HG03064 (cell line): ENCODE measurements around the gene WWTR1.

ENCODE experiments used
- ATAC-seq: cut with Tn5 transposase; IDR thresholded peaks from one replicate; pipeline ENCODE4 v1.9.1; 2021; ENCODE audit warnings: low read depth; ENCODE audit not compliant: unreplicated experiment

Gene WWTR1

DNA sequence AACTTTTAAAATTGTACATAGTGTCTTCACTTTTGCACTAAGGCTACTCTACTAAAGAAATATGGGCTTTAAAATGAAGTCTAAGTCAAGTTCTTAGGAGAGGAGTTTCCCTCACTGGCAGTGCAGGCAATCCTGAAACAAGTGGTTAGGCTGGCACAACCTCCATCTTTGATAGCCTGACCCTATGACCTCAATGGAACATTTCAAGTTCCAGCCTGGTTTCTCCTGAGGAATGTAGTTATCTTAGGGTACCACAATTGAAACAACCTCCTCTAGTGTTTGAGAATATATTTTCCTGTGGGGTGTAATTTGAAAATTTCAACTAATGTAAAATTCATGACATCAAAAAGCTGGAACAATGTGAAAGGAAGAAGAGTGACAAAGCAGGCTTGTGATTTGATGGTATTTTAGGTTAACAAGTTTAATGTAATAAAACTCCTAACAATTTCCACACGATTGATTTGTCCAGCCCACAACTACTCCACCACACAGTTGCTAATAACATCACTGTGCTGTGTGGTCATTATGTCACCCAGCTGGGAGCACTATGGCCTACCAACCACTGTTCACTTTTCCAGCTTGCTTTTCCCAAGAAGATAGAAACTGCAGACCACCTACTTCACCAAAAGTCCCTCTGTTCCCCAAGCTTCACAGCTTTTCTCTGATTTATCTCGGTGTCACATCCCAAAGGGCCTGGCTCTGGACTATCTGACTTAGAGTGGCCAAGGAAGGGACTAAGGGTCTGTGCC lies 1.8 kb downstream of the WWTR1 start:
- ATAC-seq: no peak

- no peak for ATAC-seq
Observed at GRCh38 chr3:149654188-149654601, 3.6 kb downstream of the WWTR1 start.

GRCh38 chr3:149653564-149653963 lies 4.3 kb downstream of the WWTR1 start:
- no peak for ATAC-seq

DNA sequence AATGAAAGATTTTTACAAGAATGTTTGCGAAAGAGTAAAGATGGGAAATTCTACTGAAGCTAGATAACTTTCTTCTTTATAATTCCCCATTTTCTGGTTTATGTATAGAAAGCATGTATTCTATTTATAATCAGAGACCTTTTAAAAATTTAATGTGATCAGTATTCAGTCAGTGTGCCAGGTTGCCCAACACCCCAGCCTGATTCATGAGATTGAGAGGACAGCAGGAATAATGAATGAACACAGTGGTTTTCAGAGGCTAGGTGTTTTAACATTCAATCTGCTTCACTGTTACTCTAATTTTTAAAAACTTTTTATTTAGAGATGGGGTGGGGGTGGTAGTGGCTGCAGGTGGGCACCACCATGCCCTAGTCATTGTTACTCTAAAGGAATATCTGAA lies 4.7 kb downstream of the WWTR1 start:
- no peak for ATAC-seq

DNA sequence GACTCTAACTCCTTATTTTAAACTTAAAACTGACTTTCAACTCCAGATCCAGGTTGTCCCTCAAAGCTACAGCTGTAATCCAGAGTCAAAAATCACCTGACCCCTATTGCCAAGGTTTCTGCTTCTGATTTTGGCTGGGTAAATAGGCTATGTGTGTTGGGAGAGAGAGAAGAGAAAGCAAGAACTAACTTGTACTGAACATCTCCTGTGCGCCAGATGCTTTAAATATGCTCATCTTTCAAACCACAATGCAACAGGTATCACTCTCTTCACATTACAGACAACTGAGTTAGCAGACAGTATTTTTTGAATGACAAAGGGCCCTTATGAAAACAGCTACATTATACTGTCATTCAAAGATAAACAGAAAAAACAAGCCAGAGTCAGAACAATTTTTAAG lies 7.0 kb downstream of the WWTR1 start:
- ATAC-seq: no peak

- ATAC-seq: no peak
Observed at GRCh38 chr3:149648525-149648924, 9.3 kb downstream of the WWTR1 start.

GRCh38 chr3:149647812-149648211 lies 10.0 kb downstream of the WWTR1 start:
- no peak for ATAC-seq

DNA sequence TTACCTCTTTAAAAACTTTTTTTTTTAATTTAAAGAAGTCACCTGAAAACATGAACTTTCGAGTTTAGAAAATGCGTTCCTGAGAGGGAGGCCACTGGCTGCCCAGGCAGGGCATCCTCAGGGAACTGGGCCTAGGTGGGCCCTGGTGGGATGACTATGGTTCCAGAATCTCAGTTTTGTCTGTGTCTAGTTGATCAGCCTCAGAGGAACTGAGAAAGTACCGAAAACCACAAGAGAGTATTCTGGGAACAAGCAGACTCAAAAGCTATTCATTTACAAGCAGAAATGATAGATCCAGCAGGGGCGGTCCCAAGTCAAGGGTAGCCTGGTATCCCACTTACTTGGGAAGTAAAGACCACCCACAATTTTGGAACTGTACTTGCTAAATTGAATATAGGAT lies 10.5 kb downstream of the WWTR1 start:
- ATAC-seq: no peak

GRCh38 chr3:149646181-149646766 lies 11.6 kb downstream of the WWTR1 start:
- no peak for ATAC-seq

GRCh38 chr3:149643963-149644362 lies 13.9 kb downstream of the WWTR1 start:
- no peak for ATAC-seq

DNA sequence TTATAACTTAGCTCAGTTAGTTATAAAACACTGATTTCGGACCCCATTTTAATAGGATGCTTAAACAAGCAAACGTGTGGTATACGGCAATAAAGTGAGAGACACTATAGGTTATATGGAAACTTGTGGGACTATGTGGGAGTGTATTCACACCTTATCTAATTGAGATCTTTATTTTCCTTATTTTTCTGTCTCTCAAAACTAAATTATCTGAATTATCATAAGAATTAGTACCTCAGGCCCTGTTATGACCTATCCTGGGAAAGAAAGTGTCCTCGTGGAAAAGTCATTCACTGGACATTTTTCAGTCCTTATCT lies 14.4 kb downstream of the WWTR1 start:
- no peak for ATAC-seq

GRCh38 chr3:149640976-149641728 lies 16.7 kb downstream of the WWTR1 start:
- no peak for ATAC-seq

- ATAC-seq: no peak
Observed at GRCh38 chr3:149639093-149639486, 18.7 kb downstream of the WWTR1 start.

GRCh38 chr3:149638228-149639092 lies 19.4 kb downstream of the WWTR1 start:
- ATAC-seq: no peak

DNA sequence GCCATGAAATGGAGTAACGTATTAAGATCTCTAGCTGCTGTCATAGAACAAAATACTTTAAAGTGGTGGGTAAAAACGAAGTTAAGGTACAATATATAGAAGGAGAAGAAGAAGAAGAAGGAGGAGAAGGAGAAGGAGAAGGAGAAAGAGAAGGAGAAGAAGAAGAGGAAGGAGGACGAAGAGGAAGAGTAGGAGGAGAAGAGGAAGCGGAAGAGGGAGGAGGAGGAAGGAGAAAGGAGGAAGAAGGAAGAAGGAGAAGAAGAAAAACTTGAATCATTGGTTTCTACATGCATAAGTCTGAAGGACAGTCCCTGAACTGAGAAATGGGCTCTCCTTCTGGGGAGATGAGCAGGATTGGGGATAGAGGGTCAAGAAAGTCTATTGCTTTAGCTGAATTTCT lies 22.4 kb downstream of the WWTR1 start:
- no peak for ATAC-seq

- ATAC-seq: no peak
Observed at GRCh38 chr3:149634573-149634972, 23.3 kb downstream of the WWTR1 start.

GRCh38 chr3:149634072-149634471 lies 23.8 kb downstream of the WWTR1 start:
- ATAC-seq: no peak

DNA sequence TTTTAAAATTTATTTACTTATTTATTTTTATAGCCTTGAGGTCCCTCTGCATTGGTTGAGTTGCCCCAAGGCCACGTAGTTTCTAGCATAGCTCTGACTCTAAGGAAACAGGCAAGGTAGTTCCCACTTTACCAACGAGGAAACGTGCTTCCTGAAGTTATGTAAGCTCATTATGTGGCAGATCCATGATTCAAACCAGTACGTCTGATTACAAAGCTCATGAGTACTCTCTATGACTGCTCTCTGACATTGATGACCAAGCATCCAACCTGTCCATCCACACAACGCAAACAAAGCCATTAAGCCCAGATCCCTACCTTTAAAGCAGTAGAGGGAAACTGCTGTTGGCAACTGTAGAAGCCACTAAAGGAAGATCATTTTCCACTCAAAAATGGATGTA lies 25.6 kb downstream of the WWTR1 start:
- ATAC-seq: no peak

GRCh38 chr3:149630806-149631205 lies 27.0 kb downstream of the WWTR1 start:
- no peak for ATAC-seq

- ATAC-seq: no peak
Observed at GRCh38 chr3:149628957-149629670, 28.7 kb downstream of the WWTR1 start.
